Esophagus (tissue), 2 donors: Measurements from ENCODE around the gene BMP5. TPM values are rescaled to one million over a fixed set of nuclear protein-coding genes. Genes with fewer than 3 reads are reported as not detected.

Source experiments
- H3K27ac ChIP-seq, 2 donors: one replicate each; pipeline ENCODE4 v1.5.1; 2013; ENCODE audit warnings: low read depth in 2 of 2, mild to moderate bottlenecking in 2 of 2, inconsistent platforms in 1 of 2, low read length in 1 of 2, moderate library complexity in 1 of 2
- H3K27me3 ChIP-seq, 2 donors: one replicate each; pipeline ENCODE4 v1.6.1; 2013; ENCODE audit warnings: low read length in 2 of 2, control low read depth in 1 of 2, mild to moderate bottlenecking in 1 of 2; ENCODE audit not compliant: insufficient read depth in 2 of 2, control insufficient read depth in 1 of 2
- H3K36me3 ChIP-seq, 2 donors: one replicate each; pipeline ENCODE4 v1.6.1; 2013; ENCODE audit warnings: low read length in 1 of 2; ENCODE audit not compliant: control insufficient read depth in 2 of 2, insufficient read depth in 2 of 2
- H3K4me1 ChIP-seq, 2 donors: one replicate each; pipeline ENCODE4 v1.6.1; 2013; ENCODE audit warnings: low read length in 1 of 2; ENCODE audit not compliant: control insufficient read depth in 2 of 2, insufficient read depth in 2 of 2
- H3K4me3 ChIP-seq, 2 donors: one replicate each; pipeline ENCODE4 v1.5.1; 2013; ENCODE audit warnings: low read length in 2 of 2, mild to moderate bottlenecking in 2 of 2, low read depth in 1 of 2, moderate library complexity in 1 of 2
- H3K9me3 ChIP-seq, 2 donors: one replicate each; pipeline ENCODE4 v1.6.1; 2013; ENCODE audit warnings: mild to moderate bottlenecking in 2 of 2, low read depth in 1 of 2, low read length in 1 of 2, moderate library complexity in 1 of 2; ENCODE audit not compliant: control insufficient read depth in 2 of 2, insufficient read depth in 1 of 2
- WGBS, 2 donors: extraction: QIAGEN DNeasy Blood & Tissue Kit; methylation state at CpG; one replicate each; pipeline ENCODE4 v1.1.7; 2013; 5-methylcytosine and 5-hydroxymethylcytosine counted together
- polyA plus RNA-seq, 2 donors: library from polyadenylated mRNA; stranded (reverse); fragments of 200-250 nt; gene quantifications; one replicate each; pipeline ENCODE4 v1.2.3, GENCODE V29; 2013
- donor health status: healthy with polysubstance abuse.
- donor health status: Bipolar disorder and iron deficiency.

The BMP5 gene
- polyA plus RNA-seq, 2 donors: 0.04 to 0.15 TPM

DNA sequence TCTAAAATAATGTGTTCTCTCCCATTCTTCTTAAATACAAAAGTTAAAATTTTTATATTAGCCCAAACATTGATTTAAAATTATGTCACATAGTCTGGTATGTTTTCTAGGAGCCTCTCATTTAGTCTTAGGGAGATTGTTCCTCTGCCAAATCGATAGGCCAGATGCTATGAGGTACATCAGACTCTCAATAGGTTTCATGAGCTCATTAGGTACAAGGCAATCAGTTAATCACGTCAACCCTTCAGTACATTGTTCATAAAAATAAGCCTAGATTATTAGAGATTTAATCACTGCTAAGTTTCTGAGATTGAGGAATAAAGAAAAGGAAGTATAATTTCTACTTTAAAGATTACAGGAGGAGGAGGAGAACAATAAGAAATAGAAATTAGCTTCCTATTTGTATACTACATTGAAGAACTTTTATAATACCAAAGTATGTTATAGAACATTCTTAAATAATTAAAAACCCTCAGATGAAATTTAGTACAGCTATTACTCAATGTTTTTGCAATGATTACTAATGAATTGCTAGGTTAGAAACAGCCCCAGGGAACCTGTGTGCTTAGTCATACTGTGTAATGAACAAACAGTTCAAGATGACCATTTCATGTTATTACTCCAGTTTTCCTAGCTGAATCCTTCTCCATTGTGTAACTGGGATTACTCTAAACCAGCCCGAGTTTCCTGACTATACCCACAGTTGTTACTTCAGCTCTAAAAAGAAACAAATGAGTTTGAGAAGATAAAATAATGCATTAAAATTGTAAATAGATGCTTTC, 117.0 kb downstream of the BMP5 start:
- Histone ChIP-seq H3K36me3 (no peaks in the 10 kb centered on the region), H3K4me3 (no peak overlapping the region), H3K27ac (no peak overlapping the region), H3K9me3 (no peaks in the 10 kb centered on the region), H3K4me1 (no peaks in the 10 kb centered on the region), H3K27me3 (no peaks in the 10 kb centered on the region)
- 44% methylated on average over 3 of the region's 3 CpGs for WGBS, 2 donors

DNA sequence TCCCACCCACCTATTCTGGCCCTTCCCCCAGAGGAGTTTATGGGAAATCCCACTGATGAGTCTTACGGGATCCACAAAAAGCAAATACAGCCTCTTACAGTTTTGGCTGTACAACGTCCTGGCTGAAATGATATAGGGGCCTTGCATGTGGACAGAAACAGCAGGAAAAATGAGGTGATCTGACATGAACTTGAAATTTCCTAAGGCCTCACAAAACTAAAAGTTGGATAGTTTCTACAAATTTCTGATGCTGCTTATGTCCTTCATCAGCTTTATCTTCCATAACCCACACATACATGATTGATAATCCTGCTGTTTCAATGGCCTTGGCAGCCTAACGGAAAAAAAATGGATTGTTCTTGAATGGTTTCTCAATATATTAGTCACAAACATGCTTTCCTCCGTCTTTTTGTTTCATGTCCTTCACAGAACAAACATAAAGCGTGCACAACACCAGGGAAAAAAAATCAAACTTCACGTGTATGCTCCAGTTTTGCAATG, 118.8 kb downstream of the BMP5 start:
- WGBS, 2 donors: 47% methylated on average over 6 of the region's 6 CpGs
- H3K27ac ChIP-seq: no peak overlapping the region

DNA sequence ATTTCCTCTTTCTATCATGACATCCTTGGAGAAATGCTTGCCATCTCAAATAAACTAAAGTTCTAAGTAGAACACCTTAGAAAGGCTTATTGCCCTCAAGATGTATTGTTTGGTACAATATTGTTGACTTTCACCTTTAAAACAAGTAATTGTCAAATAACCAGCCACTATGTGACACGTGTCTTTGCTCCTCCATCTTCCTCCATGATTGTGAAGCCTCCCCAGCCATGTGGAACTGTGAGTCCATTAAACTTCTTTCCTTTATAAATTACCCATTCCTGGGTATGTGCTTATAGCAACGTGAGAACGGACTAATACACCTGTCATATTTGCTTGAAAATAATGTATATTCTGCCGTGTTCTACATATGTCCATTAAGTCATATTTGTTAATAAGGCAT, 126.5 kb downstream of the BMP5 start:
- Histone ChIP-seq H3K9me3 (no peaks in the 10 kb centered on the region), H3K27me3 (no peaks in the 10 kb centered on the region), H3K4me1 (no peaks in the 10 kb centered on the region), H3K36me3 (no peaks in the 10 kb centered on the region), H3K27ac (no peak overlapping the region), H3K4me3 (no peak overlapping the region)
- WGBS, 2 donors: 87% methylated on average over 4 of the region's 4 CpGs

More for the DNA sequence above, 118.8 kb downstream of the BMP5 start:
- Histone ChIP-seq H3K36me3 (no peaks in the 10 kb centered on the region), H3K4me1 (no peaks in the 10 kb centered on the region), H3K27me3 (no peaks in the 10 kb centered on the region), H3K9me3 (no peaks in the 10 kb centered on the region), H3K4me3 (no peak overlapping the region)

- 76 to 80% methylated on average over 1 of the region's 1 CpG for WGBS, 2 donors
- Histone ChIP-seq H3K27ac (no peak overlapping the region), H3K27me3 (no peaks in the 10 kb centered on the region), H3K9me3 (no peaks in the 10 kb centered on the region), H3K36me3 (no peaks in the 10 kb centered on the region), H3K4me1 (no peaks in the 10 kb centered on the region), H3K4me3 (no peak overlapping the region)
Observed at GRCh38 chr6:55746473-55746872, 128.9 kb downstream of the BMP5 start.

DNA sequence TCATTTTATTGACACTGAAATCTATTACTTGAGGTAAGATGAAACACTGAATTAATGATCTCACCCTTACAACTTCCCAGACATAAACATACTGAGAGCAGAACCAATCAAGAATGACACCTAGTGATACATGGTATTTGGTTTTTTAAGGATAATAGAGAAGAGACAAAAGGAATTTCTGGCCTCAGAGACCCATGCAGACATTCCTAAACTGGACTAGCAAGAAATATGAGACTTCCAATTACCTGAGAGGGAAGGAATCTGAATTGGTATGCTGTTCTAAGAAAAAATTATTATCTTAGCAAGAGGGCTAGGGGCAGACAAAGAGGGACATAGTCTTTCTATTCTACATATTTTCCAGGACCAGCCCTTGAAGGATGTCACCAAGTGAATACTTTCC, 141.1 kb downstream of the BMP5 start:
- Histone ChIP-seq H3K9me3 (no peaks in the 10 kb centered on the region), H3K4me1 (no peaks in the 10 kb centered on the region), H3K36me3 (no peaks in the 10 kb centered on the region), H3K27ac (no peak overlapping the region), H3K4me3 (no peak overlapping the region), H3K27me3 (no peaks in the 10 kb centered on the region)

GRCh38 chr6:55729665-55730064, 145.7 kb downstream of the BMP5 start:
- no peaks in the 10 kb centered on the region for H3K4me1 ChIP-seq
- no peaks in the 10 kb centered on the region for H3K36me3 ChIP-seq
- no peak overlapping the region for H3K4me3 ChIP-seq
- no peaks in the 10 kb centered on the region for H3K9me3 ChIP-seq
- H3K27ac ChIP-seq: no peak overlapping the region
- H3K27me3 ChIP-seq: no peaks in the 10 kb centered on the region

- Histone ChIP-seq H3K4me3 (no peak overlapping the region), H3K36me3 (no peaks in the 10 kb centered on the region), H3K27ac (no peak overlapping the region), H3K27me3 (no peaks in the 10 kb centered on the region), H3K4me1 (no peaks in the 10 kb centered on the region), H3K9me3 (no peaks in the 10 kb centered on the region)
- WGBS, 2 donors: 38 to 41% methylated on average over 1 of the region's 1 CpG
Observed at GRCh38 chr6:55726144-55726543, 149.2 kb downstream of the BMP5 start.

GRCh38 chr6:55714831-55715230, 160.6 kb downstream of the BMP5 start:
- WGBS, 2 donors: 67 to 68% methylated on average over 4 of the region's 4 CpGs

GRCh38 chr6:55713436-55713835, 162.0 kb downstream of the BMP5 start:
- no peaks in the 10 kb centered on the region for H3K4me1 ChIP-seq
- H3K27ac ChIP-seq: no peak overlapping the region
- no peaks in the 10 kb centered on the region for H3K9me3 ChIP-seq
- no peaks in the 10 kb centered on the region for H3K27me3 ChIP-seq
- H3K36me3 ChIP-seq: no peaks in the 10 kb centered on the region
- WGBS, 2 donors: 14 to 15% methylated on average over 3 of the region's 3 CpGs
- H3K4me3 ChIP-seq: no peak overlapping the region

More at GRCh38 chr6:55714831-55715230, 160.6 kb downstream of the BMP5 start:
- H3K4me3 ChIP-seq: no peak overlapping the region
- H3K36me3 ChIP-seq: no peaks in the 10 kb centered on the region
- H3K27ac ChIP-seq: no peak overlapping the region
- H3K9me3 ChIP-seq: no peaks in the 10 kb centered on the region
- H3K4me1 ChIP-seq: no peaks in the 10 kb centered on the region
- H3K27me3 ChIP-seq: no peaks in the 10 kb centered on the region

GRCh38 chr6:55708711-55709110, 166.7 kb downstream of the BMP5 start:
- WGBS, 2 donors: 90 to 94% methylated on average over 1 of the region's 1 CpG
- no peak overlapping the region for H3K27ac ChIP-seq

More at GRCh38 chr6:55708711-55709110, 166.7 kb downstream of the BMP5 start:
- Histone ChIP-seq H3K4me3 (no peak overlapping the region), H3K9me3 (no peaks in the 10 kb centered on the region), H3K27me3 (no peaks in the 10 kb centered on the region), H3K36me3 (no peaks in the 10 kb centered on the region), H3K4me1 (no peaks in the 10 kb centered on the region)
